H1 (cell line): ENCODE data around the gene RTN4. TPM values are rescaled to one million over a fixed set of nuclear protein-coding genes. Genes with fewer than 3 reads are reported as not detected.

Source experiments
- CTCF ChIA-PET: fragments of 300-600 bp; sonication (Branson Sonifier 250); formaldehyde crosslinking; loops from one replicate; lab custom pipeline; 2021; ENCODE audit not compliant: partially characterized antibody; lab: Charles Lee
- POLR2A ChIA-PET: fragments of 300-600 bp; sonication (Branson Sonifier 250); formaldehyde crosslinking; loops from one replicate; lab custom pipeline; 2021; ENCODE audit warnings: inconsistent platforms; ENCODE audit not compliant: partially characterized antibody; lab: Charles Lee
- DNase-seq, 2 experiments: peaks; one replicate each; pipeline versions ENCODE4 v3.0.0 to v3.0.0-alpha.2; 2010 to 2022; ENCODE audit warnings: low spot score in 2 of 2, low read depth in 1 of 2, mixed read lengths in 1 of 2
- FAIRE-seq: peaks from 2 replicates; lab custom pipeline; 2011; peaks lifted over from hg19 to GRCh38; lab: Jason Lieb, UNC
- H2AFZ ChIP-seq: 2 replicates; pipeline ENCODE4 v1.8.1; 2012; ENCODE audit warnings: low read length, inconsistent platforms
- H2AK5ac ChIP-seq: 2 replicates; pipeline ENCODE4 v1.6.1; 2013; ENCODE audit warnings: low read depth, low read length
- H2BK120ac ChIP-seq: replicated peaks from 2 replicates; pipeline ENCODE3; 2013; ENCODE audit warnings: low read depth, low read length, inconsistent platforms
- H2BK12ac ChIP-seq: 2 replicates; pipeline ENCODE4 v1.6.1; 2013; ENCODE audit warnings: low read depth, low read length
- H2BK15ac ChIP-seq: 2 replicates; pipeline ENCODE4 v1.6.1; 2013; ENCODE audit warnings: low read length
- H2BK20ac ChIP-seq: 2 replicates; pipeline ENCODE4 v1.6.1; 2013; ENCODE audit warnings: low read length
- H2BK5ac ChIP-seq: 2 replicates; pipeline ENCODE4 v1.6.1; 2013; ENCODE audit warnings: low read depth, low read length
- H3K14ac ChIP-seq: 2 replicates; pipeline ENCODE4 v1.6.1; 2013; ENCODE audit warnings: inconsistent platforms; ENCODE audit not compliant: insufficient read length
- H3K18ac ChIP-seq: 2 replicates; pipeline ENCODE4 v1.6.1; 2013; ENCODE audit warnings: low read length; ENCODE audit errors: extremely low read depth
- H3K23ac ChIP-seq: 2 replicates; pipeline ENCODE4 v1.6.1; 2013; ENCODE audit warnings: inconsistent platforms; ENCODE audit not compliant: insufficient read length
- H3K23me2 ChIP-seq: 2 replicates; pipeline ENCODE4 v1.6.1; 2013; ENCODE audit warnings: low read depth, low read length
- H3K27ac ChIP-seq: 2 replicates; pipeline ENCODE4 v1.6.1; 2011; ENCODE audit warnings: low read depth, low read length, inconsistent platforms
- H3K27me3 ChIP-seq, 4 experiments: replicated peaks in 1 of 4; 1 replicate in 1 of 4; 2 replicates in 3 of 4; pipeline versions ENCODE4 v1.6.1 to v1.8.1; 2011 to 2013; ENCODE audit warnings: low read length in 3 of 4, mild to moderate bottlenecking in 3 of 4, inconsistent platforms in 2 of 4, mixed read lengths in 2 of 4, moderate library complexity in 1 of 4; ENCODE audit not compliant: control insufficient read depth in 3 of 4, insufficient read depth in 3 of 4; ENCODE audit errors: extremely low read depth in 1 of 4
- H3K36me3 ChIP-seq, 4 experiments: 2 replicates each; pipeline versions ENCODE4 v1.6.1 to v1.8.1; 2011 to 2013; ENCODE audit warnings: mild to moderate bottlenecking in 4 of 4, low read length in 3 of 4, moderate library complexity in 2 of 4, control low read depth in 1 of 4, inconsistent platforms in 1 of 4; ENCODE audit not compliant: insufficient read depth in 4 of 4, control insufficient read depth in 2 of 4
- H3K4ac ChIP-seq: replicated peaks from 2 replicates; pipeline ENCODE3; 2013; ENCODE audit warnings: low read length, low read depth, mixed read lengths, inconsistent platforms; ENCODE audit not compliant: insufficient read length
- H3K4me1 ChIP-seq, 4 experiments: replicated peaks in 1 of 4; 1 replicate in 1 of 4; 2 replicates in 3 of 4; pipeline versions ENCODE4 v1.6.1 to v1.8.1; 2011 to 2013; ENCODE audit warnings: low read length in 3 of 4, inconsistent platforms in 2 of 4, mixed read lengths in 1 of 4; ENCODE audit not compliant: insufficient read depth in 4 of 4, control insufficient read depth in 3 of 4
- H3K4me2 ChIP-seq, 2 experiments: 2 replicates each; pipeline versions ENCODE4 v1.6.1 to v1.8.1; 2011 to 2013; ENCODE audit warnings: low read depth in 2 of 2, low read length in 2 of 2, control low read depth in 1 of 2, inconsistent platforms in 1 of 2, mild to moderate bottlenecking in 1 of 2; ENCODE audit not compliant: insufficient read depth in 1 of 2
- H3K4me3 ChIP-seq, 4 experiments: fragments of 200-600, 300-600 bp in 1 of 4; sonication (generic), shearing (Covaris generic), sonication (Bioruptor Twin) in 1 of 4; 2 replicates each; pipeline versions ENCODE4 v1.5.1 to v1.8.1; 2011 to 2016; ENCODE audit warnings: low read length in 4 of 4, low read depth in 3 of 4, control low read depth in 2 of 4, inconsistent platforms in 2 of 4, mild to moderate bottlenecking in 2 of 4, mixed read lengths in 1 of 4, moderate library complexity in 1 of 4; ENCODE audit not compliant: insufficient read depth in 2 of 4; ENCODE audit errors: extremely low read depth in 1 of 4
- H3K56ac ChIP-seq: replicated peaks from 2 replicates; pipeline ENCODE3; 2013; ENCODE audit warnings: low read depth, mild to moderate bottlenecking, mixed read lengths, low read length, inconsistent platforms; ENCODE audit not compliant: insufficient read length
- H3K79me1 ChIP-seq: 2 replicates; pipeline ENCODE4 v1.6.1; 2013; ENCODE audit warnings: low read depth, low read length, control low read depth
- H3K79me2 ChIP-seq, 2 experiments: 2 replicates each; pipeline versions ENCODE4 v1.6.1 to v1.8.1; 2012 to 2013; ENCODE audit warnings: low read length in 2 of 2, mild to moderate bottlenecking in 2 of 2, inconsistent platforms in 1 of 2; ENCODE audit not compliant: insufficient read depth in 2 of 2, control insufficient read depth in 1 of 2
- H3K9ac ChIP-seq, 4 experiments: replicated peaks in 1 of 4; 1 replicate in 1 of 4; 2 replicates in 3 of 4; pipeline versions ENCODE4 v1.6.1 to v1.8.1; 2011 to 2013; ENCODE audit warnings: low read depth in 3 of 4, low read length in 3 of 4, control low read depth in 2 of 4, mild to moderate bottlenecking in 2 of 4, moderate library complexity in 2 of 4, inconsistent platforms in 1 of 4; ENCODE audit errors: extremely low read depth in 1 of 4
- H3K9me3 ChIP-seq, 2 experiments: 2 replicates each; pipeline versions ENCODE4 v1.6.1 to v1.8.1; 2012 to 2013; ENCODE audit warnings: mild to moderate bottlenecking in 2 of 2, moderate library complexity in 2 of 2, control low read depth in 1 of 2, inconsistent platforms in 1 of 2, low read depth in 1 of 2, low read length in 1 of 2, mixed read lengths in 1 of 2; ENCODE audit not compliant: insufficient read depth in 2 of 2
- H4K20me1 ChIP-seq, 2 experiments: replicated peaks in 1 of 2; 2 replicates each; pipeline versions ENCODE3 to v1.8.1; 2011 to 2013; ENCODE audit warnings: inconsistent platforms in 2 of 2, low read length in 2 of 2, mild to moderate bottlenecking in 1 of 2; ENCODE audit not compliant: insufficient read depth in 2 of 2, control insufficient read depth in 1 of 2
- H4K5ac ChIP-seq: 2 replicates; pipeline ENCODE4 v1.6.1; 2013; ENCODE audit warnings: low read length, low read depth, mixed read lengths, inconsistent platforms; ENCODE audit not compliant: insufficient read length
- H4K8ac ChIP-seq: 2 replicates; pipeline ENCODE4 v1.8.0; 2013; ENCODE audit warnings: mild to moderate bottlenecking, moderate library complexity, low read length, inconsistent platforms; ENCODE audit not compliant: insufficient read depth; ENCODE audit errors: extremely low read depth
- H4K91ac ChIP-seq: replicated peaks from 2 replicates; pipeline ENCODE3; 2013; ENCODE audit warnings: low read length, mixed read lengths, inconsistent platforms; ENCODE audit not compliant: insufficient read length
- CBX5 ChIP-seq: fragments of 300-800, 300-1000 bp; sonication (generic); IDR thresholded peaks from 2 replicates; pipeline ENCODE4 v1.7.1; 2016; ENCODE audit warnings: antibody characterized with exemption, low read length, low read depth
- CREB1 ChIP-seq: IDR thresholded peaks from 2 replicates; pipeline ENCODE4 v1.6.1; 2012; ENCODE audit warnings: inconsistent platforms
- EZH2 ChIP-seq: fragments of 200-600 bp; sonication (generic); IDR thresholded peaks from 2 replicates; pipeline ENCODE4 v1.7.1; 2012; ENCODE audit warnings: low read depth, mild to moderate bottlenecking, moderate library complexity, low read length, inconsistent platforms; ENCODE audit not compliant: severe bottlenecking
- KDM1A ChIP-seq: fragments of 200-600, 300-600 bp; sonication (generic); IDR thresholded peaks from 2 replicates; pipeline ENCODE4 v1.7.1; 2016; ENCODE audit warnings: mild to moderate bottlenecking, low read length, borderline replicate concordance
- MAFK ChIP-seq: IDR thresholded peaks from 2 replicates; pipeline ENCODE4 v1.6.1; 2012; ENCODE audit warnings: low read depth, mild to moderate bottlenecking, improper control_type of control experiment, low read length
- MAX ChIP-seq: IDR thresholded peaks from 2 replicates; pipeline ENCODE4 v1.6.1; 2012; ENCODE audit warnings: inconsistent platforms
- NRF1 ChIP-seq: IDR thresholded peaks from 2 replicates; pipeline ENCODE4 v1.6.1; 2011; ENCODE audit warnings: mild to moderate bottlenecking, low read depth, low read length, improper control_type of control experiment
- POLR2AphosphoS5 ChIP-seq: IDR thresholded peaks from 2 replicates; pipeline ENCODE4 v1.6.1; 2011; ENCODE audit warnings: low read depth, low read length
- POU5F1 ChIP-seq: IDR thresholded peaks from 2 replicates; pipeline ENCODE4 v1.6.1; 2011; ENCODE audit warnings: low read depth, mild to moderate bottlenecking, low read length, moderate library complexity
- RFX5 ChIP-seq: IDR thresholded peaks from 2 replicates; pipeline ENCODE4 v1.6.1; 2011; ENCODE audit warnings: low read depth, low read length, improper control_type of control experiment, borderline replicate concordance
- SAP30 ChIP-seq: fragments of 300-600 bp; sonication (generic); IDR thresholded peaks from 2 replicates; pipeline ENCODE4 v1.7.1; 2012; ENCODE audit warnings: low read length, moderate library complexity, mild to moderate bottlenecking, inconsistent platforms; ENCODE audit not compliant: insufficient read depth, insufficient replicate concordance
- WGBS, 2 experiments: shearing (Covaris generic) in 1 of 2; methylation state at CpG; one replicate each; pipeline versions ENCODE4 v1.1.6 to v1.1.7; 2013 to 2015; ENCODE audit warnings: low lambda C conversion rate in 2 of 2, mixed read lengths in 2 of 2, inconsistent platforms in 1 of 2, low coverage in 1 of 2, missing lambda C conversion rate in 1 of 2; ENCODE audit not compliant: insufficient replicate concordance in 2 of 2, insufficient coverage in 1 of 2, insufficient read length in 1 of 2; ENCODE audit errors: extremely low coverage in 1 of 2, missing lambda C conversion rate in 1 of 2; 5-methylcytosine and 5-hydroxymethylcytosine counted together
- polyA plus RNA-seq, 7 experiments: library from polyadenylated mRNA; depleted of rRNA in 3 of 7; stranded (reverse) in 5 of 7; unstranded in 2 of 7; fragments of >200 nt in 5 of 7; fragments of 200-250 nt in 2 of 7; gene quantifications; 1 replicate in 5 of 7; 2 replicates in 1 of 7; 4 replicates in 1 of 7; pipeline versions ENCODE4 v1.2.1 to v1.2.3, GENCODE V29; 2011 to 2013; ENCODE audit warnings: missing spikeins in 2 of 7, mixed read lengths in 2 of 7
- total RNA-seq: library from RNA; stranded (reverse); fragmentation: NEBNext Ultra II Directional; extraction: Animal tissue kit (Norgen Biotek cat#: 25700); gene quantifications from 2 replicates; pipeline ENCODE4 v1.2.1, GENCODE V29; 2021
- TF ChIP-seq, protein P1 (sequence below): IDR thresholded peaks from 2 replicates; pipeline ENCODE4 v1.6.1; 2012; ENCODE audit warnings: inconsistent platforms

Gene RTN4
- total and polyA plus RNA-seq, 2 of the 8 experiments (the other 6 are each of a cell fraction or from before 2014, with no cell fraction given): 179 to 242 TPM

GRCh38 chr2:55090702-55091101 lies 40.5 kb upstream of the RTN4 start:
- no peak overlapping the region for H3K23ac ChIP-seq

More at GRCh38 chr2:55090702-55091101, 40.5 kb upstream of the RTN4 start:
- H3K36me3 ChIP-seq: no peaks in the 10 kb centered on the region
- no peak overlapping the region for H3K4ac ChIP-seq
- ChIA-PET POLR2A (interaction anchor here (0.6 kb wide), 1 partner anchor 139 kb away, joined by 3 read pairs; no protein-coding TSS in a partner anchor), CTCF (interaction anchor here (1.7 kb wide), 1 partner anchor 77 kb away, joined by 5 read pairs; no protein-coding TSS in a partner anchor)
- no peak overlapping the region for H3K4me2 ChIP-seq
- no peak overlapping the region for H2BK5ac ChIP-seq
- no peak overlapping the region for H2BK20ac ChIP-seq
- H3K9ac ChIP-seq: no peak overlapping the region
- H4K8ac ChIP-seq: no peak overlapping the region
- no peak for FAIRE-seq
- H3K14ac ChIP-seq: no peak overlapping the region
- no peak overlapping the region for H3K27ac ChIP-seq
- H3K9me3 ChIP-seq: no peaks in the 10 kb centered on the region
- no peak overlapping the region for H4K91ac ChIP-seq
- no peaks in the 10 kb centered on the region for H3K27me3 ChIP-seq
- no peak overlapping the region for H3K56ac ChIP-seq
- no peaks in the 10 kb centered on the region for H3K79me1 ChIP-seq
- TF ChIP-seq KDM1A: no peak
- TF ChIP-seq POU5F1: no peak
- no peak for TF ChIP-seq MAX
- TF ChIP-seq POLR2AphosphoS5: no peak
- TF ChIP-seq SAP30: no peak
- no peak for TF ChIP-seq RFX5
- TF ChIP-seq NRF1: no peak
- no peak for TF ChIP-seq CREB1
- TF ChIP-seq CBX5: no peak
- TF ChIP-seq, protein P1, sequence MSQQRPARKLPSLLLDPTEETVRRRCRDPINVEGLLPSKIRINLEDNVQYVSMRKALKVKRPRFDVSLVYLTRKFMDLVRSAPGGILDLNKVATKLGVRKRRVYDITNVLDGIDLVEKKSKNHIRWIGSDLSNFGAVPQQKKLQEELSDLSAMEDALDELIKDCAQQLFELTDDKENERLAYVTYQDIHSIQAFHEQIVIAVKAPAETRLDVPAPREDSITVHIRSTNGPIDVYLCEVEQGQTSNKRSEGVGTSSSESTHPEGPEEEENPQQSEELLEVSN: no peak
- no peak for TF ChIP-seq MAFK
- no peak for TF ChIP-seq EZH2
- no peak for DNase-seq
- no peaks in the 10 kb centered on the region for H4K20me1 ChIP-seq
- no peak overlapping the region for H2AFZ ChIP-seq
- H2AK5ac ChIP-seq: no peak overlapping the region
- no peak overlapping the region for H4K5ac ChIP-seq
- no peak overlapping the region for H3K4me3 ChIP-seq
- H3K23me2 ChIP-seq: no peaks in the 10 kb centered on the region
- no peak overlapping the region for H3K18ac ChIP-seq
- peaks cover 0 to 2% (median 1%) of the 10 kb centered on the region in 4 experiments; a peak in 2 of 7 replicates for H3K4me1 ChIP-seq
- no peak overlapping the region for H2BK120ac ChIP-seq
- H2BK12ac ChIP-seq: no peak overlapping the region
- 97% methylated on average over 2 of the region's 2 CpGs; no CpG with 5 or more reads in 1 of the 2 experiments for WGBS, 2 experiments
- no peaks in the 10 kb centered on the region for H3K79me2 ChIP-seq
- H2BK15ac ChIP-seq: no peak overlapping the region
